CD14-positive monocyte (primary cell): Measurements from ENCODE around the gene TNFRSF6B. TPM values are rescaled to one million over a fixed set of nuclear protein-coding genes. Genes with fewer than 3 reads are reported as not detected.
"Not testable (repeated sequence)": the region's sequence is repeated elsewhere in the genome, so short reads cannot be mapped to it uniquely, and the experiment has no call there.

Source experiments
- DNase-seq, 3 donors: peaks; one replicate each; pipeline ENCODE4 v3.0.0-alpha.2; 2011 to 2022
- H2AFZ ChIP-seq: 2 replicates; pipeline ENCODE4 v1.6.0; 2012; ENCODE audit warnings: mild to moderate bottlenecking, low read depth, low read length, inconsistent platforms; ENCODE audit not compliant: insufficient read depth, poor library complexity, severe bottlenecking
- H3K27ac ChIP-seq, 2 donors: 1 replicate in 1 of 2; 2 replicates in 1 of 2; pipeline ENCODE4 v1.5.1; 2012 to 2013; ENCODE audit warnings: low read length in 2 of 2, control low read depth in 1 of 2, inconsistent platforms in 1 of 2, low read depth in 1 of 2, mild to moderate bottlenecking in 1 of 2
- H3K27me3 ChIP-seq, 2 donors: one replicate each; pipeline versions ENCODE4 v1.6.0 to v1.6.1; 2011 to 2013; ENCODE audit warnings: low read length in 2 of 2; ENCODE audit not compliant: control insufficient read depth in 2 of 2, insufficient read depth in 2 of 2
- H3K36me3 ChIP-seq, 2 donors: replicated peaks in 1 of 2; 1 replicate in 1 of 2; 2 replicates in 1 of 2; pipeline versions ENCODE4 v1.5.1 to v1.6.1; 2012 to 2013; ENCODE audit warnings: low read length in 2 of 2, control low read depth in 1 of 2, inconsistent platforms in 1 of 2, mild to moderate bottlenecking in 1 of 2; ENCODE audit not compliant: insufficient read depth in 2 of 2, control insufficient read depth in 1 of 2
- H3K4me1 ChIP-seq, 2 donors: 1 replicate in 1 of 2; 2 replicates in 1 of 2; pipeline versions ENCODE4 v1.5.1 to v1.6.1; 2012 to 2013; ENCODE audit warnings: low read length in 2 of 2, control low read depth in 1 of 2, inconsistent platforms in 1 of 2, mild to moderate bottlenecking in 1 of 2, moderate library complexity in 1 of 2; ENCODE audit not compliant: insufficient read depth in 2 of 2, control insufficient read depth in 1 of 2
- H3K4me2 ChIP-seq: replicated peaks from 2 replicates; pipeline ENCODE3; 2012; ENCODE audit warnings: low read length, moderate library complexity, mild to moderate bottlenecking; ENCODE audit not compliant: poor library complexity, severe bottlenecking; ENCODE audit errors: extremely low read depth
- H3K4me3 ChIP-seq, 3 experiments: fragments of 200-600 bp in 1 of 3; sonication (generic) in 1 of 3; replicated peaks in 1 of 3; 1 replicate in 2 of 3; 2 replicates in 1 of 3; pipeline ENCODE4 v1.5.1; 2011 to 2013; ENCODE audit warnings: low read length in 3 of 3, mild to moderate bottlenecking in 3 of 3, control low read depth in 2 of 3, low read depth in 2 of 3, inconsistent platforms in 1 of 3, moderate library complexity in 1 of 3
- H3K79me2 ChIP-seq: 2 replicates; pipeline ENCODE4 v1.6.0; 2012; ENCODE audit warnings: mild to moderate bottlenecking, control low read depth, inconsistent platforms, low read length, moderate library complexity; ENCODE audit not compliant: insufficient read depth
- H3K9ac ChIP-seq: 2 replicates; pipeline ENCODE4 v1.6.0; 2017; ENCODE audit warnings: low read length, mild to moderate bottlenecking; ENCODE audit not compliant: insufficient read depth, poor library complexity, severe bottlenecking
- H3K9me3 ChIP-seq, 2 donors: replicated peaks in 1 of 2; 1 replicate in 1 of 2; 2 replicates in 1 of 2; pipeline versions ENCODE4 v1.5.1 to v1.6.1; 2012 to 2013; ENCODE audit warnings: low read length in 2 of 2, control low read depth in 1 of 2; ENCODE audit not compliant: control insufficient read depth in 1 of 2, insufficient read depth in 1 of 2
- H4K20me1 ChIP-seq: 2 replicates; pipeline ENCODE4 v1.6.0; 2012; ENCODE audit warnings: mild to moderate bottlenecking, low read length, control low read depth, moderate library complexity; ENCODE audit not compliant: insufficient read depth
- H3K27ac Mint-ChIP-seq, 7 donors: one replicate each; pipeline ENCODE4 v1.8.0; 2020; ENCODE audit warnings: mild to moderate bottlenecking in 7 of 7, mixed read lengths in 7 of 7, moderate library complexity in 6 of 7, inconsistent platforms in 2 of 7
- H3K27me3 Mint-ChIP-seq, 3 donors: one replicate each; pipeline ENCODE4 v1.8.0; 2021 to 2022; ENCODE audit warnings: low read depth in 3 of 3, mild to moderate bottlenecking in 3 of 3, mixed read lengths in 3 of 3, moderate library complexity in 3 of 3, inconsistent platforms in 1 of 3
- H3K36me3 Mint-ChIP-seq, 2 donors: one replicate each; pipeline ENCODE4 v1.8.0; 2020; ENCODE audit warnings: mixed read lengths in 2 of 2, inconsistent platforms in 1 of 2, mild to moderate bottlenecking in 1 of 2
- H3K4me1 Mint-ChIP-seq: one replicate; pipeline ENCODE4 v1.8.0; 2020; ENCODE audit warnings: mild to moderate bottlenecking, mixed read lengths
- H3K4me3 Mint-ChIP-seq, 2 donors: one replicate each; pipeline ENCODE4 v1.8.0; 2020; ENCODE audit warnings: mild to moderate bottlenecking in 2 of 2, mixed read lengths in 2 of 2, moderate library complexity in 1 of 2
- H3K9me3 Mint-ChIP-seq, 7 donors: one replicate each; pipeline ENCODE4 v1.8.0; 2020 to 2022; ENCODE audit warnings: mixed read lengths in 7 of 7, mild to moderate bottlenecking in 6 of 7, moderate library complexity in 6 of 7, inconsistent platforms in 2 of 7
- CTCF ChIP-seq: fragments of 200-600 bp; IDR thresholded peaks from one replicate; pipeline ENCODE4 v1.8.0; 2022; ENCODE audit warnings: antibody characterized with exemption, mild to moderate bottlenecking
- WGBS: methylation state at CpG from one replicate; pipeline ENCODE4 v1.1.5; 2013; ENCODE audit warnings: missing lambda C conversion rate; ENCODE audit not compliant: insufficient coverage; 5-methylcytosine and 5-hydroxymethylcytosine counted together
- intact Hi-C, 2 donors: fragments of 100-400 bp; cut with micrococcal nuclease; formaldehyde crosslinking; loops; one replicate each; pipeline versions ENCODE4 v1.15.0 to v1.15.1; 2023
- polyA plus RNA-seq, 3 donors: library from polyadenylated mRNA; depleted of rRNA in 1 of 3; unstranded in 2 of 3; stranded (reverse) in 1 of 3; fragments of 300-500 nt in 2 of 3; fragments of >200 nt in 1 of 3; fragmentation: Illumina TruSeq in 2 of 3; gene quantifications; 1 replicate in 2 of 3; 2 replicates in 1 of 3; pipeline ENCODE4 v1.2.3, GENCODE V29; 2012 to 2021

TNFRSF6B gene
- polyA plus RNA-seq, 3 donors, result 6.5 TPM; not detected in 2

- no peak overlapping the region for H3K27ac ChIP-seq
- peaks cover 55 to 75% of the 10 kb centered on the region in 2 donors for H3K36me3 Mint-ChIP-seq
- no peaks in the 10 kb centered on the region for H3K27me3 ChIP-seq
- H3K4me2 ChIP-seq, result no peak overlapping the region
- no peak for DNase-seq
- H2AFZ ChIP-seq, result no peak overlapping the region
- intact Hi-C loops, result no loop called here
- H3K79me2 ChIP-seq, result no peaks in the 10 kb centered on the region
- H3K27ac Mint-ChIP-seq, result no peak overlapping the region
- H3K27me3 Mint-ChIP-seq, result peaks cover 0 to 3% (median 0%) of the 10 kb centered on the region in 3 donors
- H3K4me3 Mint-ChIP-seq, result no peak overlapping the region
- H3K4me3 ChIP-seq, result no peak overlapping the region
- no peaks in the 10 kb centered on the region for H3K4me1 Mint-ChIP-seq
- TF ChIP-seq CTCF, result no peak
- no peaks in the 10 kb centered on the region for H3K4me1 ChIP-seq
- H3K36me3 ChIP-seq, result peaks cover 50 to 68% of the 10 kb centered on the region in 2 donors
- H4K20me1 ChIP-seq, result no peaks in the 10 kb centered on the region
- H3K9me3 Mint-ChIP-seq, result no peaks in the 10 kb centered on the region
- no peak overlapping the region for H3K9ac ChIP-seq
- H3K9me3 ChIP-seq, result no peaks in the 10 kb centered on the region
- 97% methylated on average over 14 of the region's 16 CpGs for WGBS
Measured at GRCh38 chr20:63667858-63668257, 28.6 kb upstream of the TNFRSF6B start.

GRCh38 chr20:63668351-63668750 is 28.1 kb upstream of the TNFRSF6B start:
- Histone ChIP-seq H3K9me3 (no peaks in the 10 kb centered on the region), H4K20me1 (no peaks in the 10 kb centered on the region), H3K36me3 (peaks cover 46 to 63% of the 10 kb centered on the region in 2 donors), H3K9ac (no peak overlapping the region), H3K79me2 (no peaks in the 10 kb centered on the region), H2AFZ (no peak overlapping the region), H3K27ac (no peak overlapping the region), H3K4me3 (no peak overlapping the region), H3K4me1 (no peaks in the 10 kb centered on the region), H3K27me3 (no peaks in the 10 kb centered on the region), H3K4me2 (no peak overlapping the region)
- 97% methylated on average over 10 of the region's 11 CpGs for WGBS
- intact Hi-C loops, result no loop called here
- TF ChIP-seq CTCF, result no peak
- no peaks in the 10 kb centered on the region for H3K4me1 Mint-ChIP-seq
- H3K9me3 Mint-ChIP-seq, result no peaks in the 10 kb centered on the region
- H3K36me3 Mint-ChIP-seq, result peaks cover 51 to 71% of the 10 kb centered on the region in 2 donors
- no peak for DNase-seq
- no peak overlapping the region for H3K4me3 Mint-ChIP-seq
- no peak overlapping the region for H3K27ac Mint-ChIP-seq
- H3K27me3 Mint-ChIP-seq, result peaks cover 0 to 3% (median 0%) of the 10 kb centered on the region in 3 donors

GRCh38 chr20:63671695-63672094 is 24.8 kb upstream of the TNFRSF6B start:
- H3K9me3 ChIP-seq, H3K27me3 ChIP-seq, H3K4me2 ChIP-seq, H3K4me3 Mint-ChIP-seq, intact Hi-C loops, H4K20me1 ChIP-seq, H3K4me3 ChIP-seq, H3K4me1 Mint-ChIP-seq, H3K79me2 ChIP-seq, DNase-seq, H3K4me1 ChIP-seq, H3K9ac ChIP-seq, H3K27ac Mint-ChIP-seq, H3K9me3 Mint-ChIP-seq, H2AFZ ChIP-seq, H3K27ac ChIP-seq, H3K27me3 Mint-ChIP-seq: not testable (repeated sequence)
- 97% methylated on average over 6 of the region's 12 CpGs for WGBS
- peaks cover 47 to 72% of the 10 kb centered on the region in 2 donors for H3K36me3 Mint-ChIP-seq
- H3K36me3 ChIP-seq, result peaks cover 41 to 59% of the 10 kb centered on the region in 2 donors
